GM10248 (cell line): ENCODE data around the gene LILRB1.
"Not testable (repeated sequence)": the region's sequence is repeated elsewhere in the genome, so short reads cannot be mapped to it uniquely, and the experiment has no call there.

Experiments used
- CTCF ChIA-PET: fragments of 300-600 bp; sonication (Branson Sonifier 250); formaldehyde crosslinking; extraction: SDS; loops from one replicate; lab custom pipeline; 2021; ENCODE audit warnings: antibody characterized with exemption; lab: Yijun Ruan, JAX
- POLR2A ChIA-PET: fragments of 350-650 bp; sonication (Branson Sonifier 250); formaldehyde crosslinking; extraction: SDS; loops from one replicate; lab custom pipeline; 2020; ENCODE audit warnings: antibody characterized with exemption; lab: Yijun Ruan, JAX
- DNase-seq: peaks from one replicate; pipeline ENCODE4 v3.0.0; 2012; ENCODE audit errors: extremely low spot score
- TF ChIP-seq, protein P1 (sequence below): IDR thresholded peaks from 2 replicates; pipeline ENCODE4 v1.5.1; 2012; ENCODE audit warnings: mild to moderate bottlenecking, low read depth; ENCODE audit errors: extremely low read depth, missing control alignments, control extremely low read depth

The LILRB1 gene

DNA sequence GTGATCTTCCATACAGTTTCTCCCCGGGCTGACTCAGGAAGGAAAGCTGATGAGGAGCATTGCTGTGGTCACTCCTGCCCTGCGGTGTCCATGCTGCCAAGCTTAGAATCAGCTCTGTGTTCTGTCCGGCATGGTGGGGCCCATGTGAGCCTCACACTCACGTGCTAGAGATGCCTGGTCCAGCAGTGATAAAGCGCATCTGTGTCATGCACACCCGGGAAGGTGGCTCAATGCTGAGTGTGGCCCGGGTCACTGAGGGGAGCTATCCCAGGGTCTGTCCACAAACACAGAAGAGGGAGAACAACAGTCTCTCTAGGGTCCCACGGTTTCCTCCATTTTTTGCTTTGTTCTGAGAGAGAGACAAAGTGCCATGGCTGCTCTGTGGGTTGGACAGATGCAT is 3.5 kb upstream of the LILRB1 start:
- ChIA-PET CTCF (interaction anchor here (2.4 kb wide), 1 partner anchor 9 kb away, joined by 9 read pairs; no protein-coding TSS in a partner anchor), POLR2A (interaction anchor here (0.6 kb wide), 1 partner anchor 163 kb away, joined by 4 read pairs; the partner anchor contains the start of gene LENG9)
- TF ChIP-seq, protein P1, sequence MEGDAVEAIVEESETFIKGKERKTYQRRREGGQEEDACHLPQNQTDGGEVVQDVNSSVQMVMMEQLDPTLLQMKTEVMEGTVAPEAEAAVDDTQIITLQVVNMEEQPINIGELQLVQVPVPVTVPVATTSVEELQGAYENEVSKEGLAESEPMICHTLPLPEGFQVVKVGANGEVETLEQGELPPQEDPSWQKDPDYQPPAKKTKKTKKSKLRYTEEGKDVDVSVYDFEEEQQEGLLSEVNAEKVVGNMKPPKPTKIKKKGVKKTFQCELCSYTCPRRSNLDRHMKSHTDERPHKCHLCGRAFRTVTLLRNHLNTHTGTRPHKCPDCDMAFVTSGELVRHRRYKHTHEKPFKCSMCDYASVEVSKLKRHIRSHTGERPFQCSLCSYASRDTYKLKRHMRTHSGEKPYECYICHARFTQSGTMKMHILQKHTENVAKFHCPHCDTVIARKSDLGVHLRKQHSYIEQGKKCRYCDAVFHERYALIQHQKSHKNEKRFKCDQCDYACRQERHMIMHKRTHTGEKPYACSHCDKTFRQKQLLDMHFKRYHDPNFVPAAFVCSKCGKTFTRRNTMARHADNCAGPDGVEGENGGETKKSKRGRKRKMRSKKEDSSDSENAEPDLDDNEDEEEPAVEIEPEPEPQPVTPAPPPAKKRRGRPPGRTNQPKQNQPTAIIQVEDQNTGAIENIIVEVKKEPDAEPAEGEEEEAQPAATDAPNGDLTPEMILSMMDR = no peak
- no peak for DNase-seq

DNA sequence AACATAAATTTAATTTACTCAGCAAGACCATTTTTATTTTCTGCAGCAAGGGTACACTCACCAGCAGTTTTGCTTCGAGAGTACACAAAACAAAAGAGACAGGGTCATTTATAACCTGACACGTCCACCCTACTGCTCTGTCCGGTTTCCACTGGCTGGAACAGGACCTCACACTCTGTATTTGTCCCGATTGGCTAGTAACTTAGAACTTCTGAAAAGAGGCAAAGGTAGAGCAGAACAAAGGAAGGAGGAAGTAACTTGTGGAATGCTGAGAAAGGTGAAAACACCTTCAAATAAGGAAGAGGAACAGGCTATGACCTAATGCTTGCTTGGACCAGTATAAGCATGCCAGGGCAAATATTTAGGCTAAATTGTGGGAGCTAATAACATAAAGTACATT is 2.4 kb upstream of the LILRB1 start:
- DNase-seq, POLR2A ChIA-PET: not testable (repeated sequence)
- CTCF ChIA-PET = interaction anchor here (2.4 to 2.8 kb wide), 2 partner anchors 10 to 25 kb away, joined by 9 to 15 read pairs; no protein-coding TSS in a partner anchor

DNA sequence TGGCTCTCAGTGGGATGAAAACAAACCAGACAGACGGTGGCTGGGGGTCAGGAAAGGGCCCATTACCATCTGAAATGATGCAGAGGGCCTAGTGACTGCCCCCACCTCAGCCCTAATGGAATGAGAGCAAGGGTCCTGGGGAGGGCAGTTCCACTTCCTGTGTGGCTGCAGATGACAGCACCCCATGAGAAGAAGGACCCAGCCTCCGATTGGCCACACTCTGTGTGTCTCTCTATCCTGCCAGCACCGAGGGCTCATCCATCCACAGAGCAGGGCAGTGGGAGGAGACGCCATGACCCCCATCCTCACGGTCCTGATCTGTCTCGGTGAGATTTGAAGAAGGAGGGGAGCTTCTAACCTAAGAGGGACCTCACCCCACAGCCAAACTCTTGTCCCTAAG is 498 bp downstream of the LILRB1 start:
- CTCF ChIA-PET = interaction anchor here (2.8 kb wide), 1 partner anchor 22 kb away, joined by 15 read pairs; no protein-coding TSS in a partner anchor
- POLR2A ChIA-PET = no interaction called here
- TF ChIP-seq, protein P1 = no peak
- no peak for DNase-seq

DNA sequence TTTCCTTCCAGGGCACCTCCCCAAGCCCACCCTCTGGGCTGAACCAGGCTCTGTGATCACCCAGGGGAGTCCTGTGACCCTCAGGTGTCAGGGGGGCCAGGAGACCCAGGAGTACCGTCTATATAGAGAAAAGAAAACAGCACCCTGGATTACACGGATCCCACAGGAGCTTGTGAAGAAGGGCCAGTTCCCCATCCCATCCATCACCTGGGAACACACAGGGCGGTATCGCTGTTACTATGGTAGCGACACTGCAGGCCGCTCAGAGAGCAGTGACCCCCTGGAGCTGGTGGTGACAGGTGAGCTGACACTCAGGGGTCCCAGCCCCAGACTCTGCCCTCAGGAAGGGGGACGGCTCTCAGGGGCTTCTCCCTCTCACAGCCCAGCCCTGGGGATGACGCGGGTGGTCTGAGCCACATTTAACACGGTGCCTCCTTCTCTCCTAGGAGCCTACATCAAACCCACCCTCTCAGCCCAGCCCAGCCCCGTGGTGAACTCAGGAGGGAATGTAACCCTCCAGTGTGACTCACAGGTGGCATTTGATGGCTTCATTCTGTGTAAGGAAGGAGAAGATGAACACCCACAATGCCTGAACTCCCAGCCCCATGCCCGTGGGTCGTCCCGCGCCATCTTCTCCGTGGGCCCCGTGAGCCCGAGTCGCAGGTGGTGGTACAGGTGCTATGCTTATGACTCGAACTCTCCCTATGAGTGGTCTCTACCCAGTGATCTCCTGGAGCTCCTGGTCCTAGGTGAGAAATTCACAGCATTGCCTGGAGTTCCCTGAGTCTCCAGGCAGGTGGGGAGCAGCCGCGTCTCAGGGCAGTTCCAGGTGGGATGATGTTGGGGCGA is 1.4 kb downstream of the LILRB1 start:
- DNase-seq, POLR2A ChIA-PET: not testable (repeated sequence)
- CTCF ChIA-PET = interaction anchor here (1.5 to 2.0 kb wide), 2 partner anchors 22 to 42 kb away, joined by 7 to 8 read pairs; no protein-coding TSS in a partner anchor

DNA sequence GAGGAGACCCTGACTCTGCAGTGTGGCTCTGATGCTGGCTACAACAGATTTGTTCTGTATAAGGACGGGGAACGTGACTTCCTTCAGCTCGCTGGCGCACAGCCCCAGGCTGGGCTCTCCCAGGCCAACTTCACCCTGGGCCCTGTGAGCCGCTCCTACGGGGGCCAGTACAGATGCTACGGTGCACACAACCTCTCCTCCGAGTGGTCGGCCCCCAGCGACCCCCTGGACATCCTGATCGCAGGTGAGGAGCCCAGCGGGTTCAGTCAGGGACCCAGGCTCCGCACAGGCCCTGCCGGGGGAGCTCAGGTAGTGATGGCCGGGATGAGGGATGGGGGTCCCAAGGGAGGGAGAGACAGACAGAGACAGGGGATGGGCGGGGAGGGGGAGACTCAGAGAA is 2.2 kb downstream of the LILRB1 start:
- DNase-seq, POLR2A ChIA-PET: not testable (repeated sequence)
- CTCF ChIA-PET = interaction anchor here (1.1 to 2.0 kb wide), 3 partner anchors 20 to 41 kb away, joined by 5 to 8 read pairs (median 7); no protein-coding TSS in a partner anchor

DNA sequence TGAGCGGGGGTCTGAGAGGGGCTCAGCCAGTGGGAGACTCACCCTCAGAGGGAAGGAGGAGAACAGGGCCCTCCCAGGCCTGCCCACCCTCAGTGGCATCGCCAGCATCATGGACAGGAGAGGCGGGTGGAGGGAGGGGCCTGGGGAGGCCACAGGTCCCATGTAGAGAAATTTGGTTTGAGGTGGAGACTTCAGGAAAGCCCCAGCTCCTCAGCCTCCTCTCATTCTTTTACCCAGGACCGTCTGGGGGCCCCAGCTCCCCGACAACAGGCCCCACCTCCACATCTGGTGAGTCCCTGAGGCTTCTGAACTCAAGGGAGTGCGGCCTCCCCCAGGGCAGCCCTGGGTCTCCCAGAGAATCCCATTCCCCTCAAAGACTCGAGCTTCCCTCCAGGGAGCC is 3.1 kb downstream of the LILRB1 start:
- ChIA-PET POLR2A (no interaction called here), CTCF (interaction anchor here (0.7 to 2.0 kb wide), 5 partner anchors 19 to 155 kb away, joined by 3 to 8 read pairs (median 5); partner anchors contain the start of gene LILRB4)
- TF ChIP-seq, protein P1 = no peak
- peak; percentile 49 for DNase-seq

DNA sequence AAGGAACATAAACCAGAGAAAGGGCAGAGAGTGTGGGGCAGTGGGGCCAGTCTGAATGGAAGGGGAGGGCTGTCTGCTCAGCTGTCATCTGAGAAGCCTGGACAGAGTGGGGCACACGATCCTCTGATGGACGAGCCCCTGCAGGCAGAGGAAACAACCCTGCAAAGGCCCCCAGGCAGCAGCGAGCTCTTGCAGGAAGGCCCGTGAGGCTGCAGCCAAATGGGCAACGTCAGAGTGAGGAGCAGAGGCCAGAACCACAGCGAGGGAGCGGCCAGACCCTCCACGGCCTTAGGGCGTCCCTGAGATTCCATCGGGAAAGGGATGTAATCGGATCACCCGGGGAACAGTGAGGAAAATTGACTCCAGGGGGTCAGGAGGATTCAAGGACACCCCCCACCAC is 5.8 kb downstream of the LILRB1 start:
- POLR2A ChIA-PET, DNase-seq: not testable (repeated sequence)
- CTCF ChIA-PET = interaction anchor here (0.8 kb wide), 1 partner anchor 19 kb away, joined by 3 read pairs; no protein-coding TSS in a partner anchor

DNA sequence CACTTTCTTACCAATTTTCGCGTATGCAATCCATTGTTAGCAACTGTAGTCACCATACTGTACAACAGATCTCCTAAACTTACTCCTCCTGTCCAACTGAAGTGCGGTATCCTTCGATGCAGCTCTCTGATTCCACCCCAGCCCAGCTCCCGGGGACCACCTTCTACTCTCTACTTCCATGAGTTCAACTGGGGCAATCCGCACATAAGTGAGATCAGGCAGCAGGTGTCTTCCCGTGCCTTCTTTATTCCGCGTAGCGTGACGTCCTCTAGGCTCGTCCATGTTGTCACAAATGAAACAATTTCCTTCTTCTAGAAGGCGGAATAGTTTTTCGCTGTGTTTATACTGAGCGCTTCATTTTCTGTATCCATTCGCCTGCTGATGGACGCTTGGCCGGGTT is 8.4 kb downstream of the LILRB1 start:
- ChIA-PET CTCF (interaction anchor here (0.9 to 5.9 kb wide), 6 partner anchors 9 to 157 kb away, joined by 3 to 45 read pairs (median 5); no protein-coding TSS in a partner anchor), POLR2A (no interaction called here)
- DNase-seq = no peak
- TF ChIP-seq, protein P1 = no peak

DNA sequence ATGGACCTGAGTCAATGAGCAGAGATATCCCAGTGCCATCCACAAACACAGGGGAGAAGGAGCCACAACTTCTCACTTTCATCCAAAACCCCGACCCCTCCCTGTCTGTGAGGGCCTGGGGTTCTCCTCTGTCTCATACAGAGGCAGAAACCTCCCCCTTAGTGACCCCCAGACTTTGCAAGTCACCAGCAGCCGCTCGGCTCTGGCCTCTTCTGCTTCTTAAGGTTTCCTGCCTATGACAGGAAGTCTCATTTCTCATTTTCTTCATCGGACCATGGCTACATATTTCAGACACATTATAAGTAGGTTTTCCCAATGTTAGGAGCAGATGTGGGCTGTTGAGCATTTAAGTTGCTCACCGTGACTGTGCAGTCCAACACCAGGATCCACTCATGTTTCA is 12.7 kb downstream of the LILRB1 start:
- DNase-seq, CTCF ChIA-PET, POLR2A ChIA-PET: not testable (repeated sequence)

DNA sequence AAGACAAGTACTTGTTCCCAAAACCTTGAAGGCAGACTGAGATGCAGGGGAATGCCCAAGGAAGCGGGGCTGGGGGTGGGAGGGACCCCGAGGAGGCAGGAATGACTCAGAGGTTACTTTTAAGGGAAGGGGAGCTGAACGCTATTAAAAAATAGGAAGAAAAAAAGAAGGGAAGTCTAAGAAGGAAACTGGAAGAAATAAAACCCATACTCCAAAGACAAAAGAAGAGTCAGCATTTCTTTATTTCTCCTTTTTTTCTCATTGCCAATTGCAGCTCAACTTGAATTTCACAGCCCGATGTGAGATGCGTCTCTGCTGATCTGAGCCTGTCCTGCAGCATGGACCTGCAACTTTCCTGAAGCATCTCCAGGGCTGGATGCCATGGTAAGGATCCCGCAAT is 13.3 kb downstream of the LILRB1 start:
- CTCF ChIA-PET = interaction anchor here (1.0 kb wide), 1 partner anchor 11 kb away, joined by 3 read pairs; no protein-coding TSS in a partner anchor
- DNase-seq, POLR2A ChIA-PET: not testable (repeated sequence)
